ENCODE results near the gene KCNAB3. TPM values are rescaled to one million over a fixed set of nuclear protein-coding genes. Genes with fewer than 3 reads are reported as not detected.

Gene KCNAB3
- total and polyA plus RNA-seq, 2 donors (not counting 1 experiment from before 2014, with no cell fraction given) = 0.33 to 0.69 TPM

DNA sequence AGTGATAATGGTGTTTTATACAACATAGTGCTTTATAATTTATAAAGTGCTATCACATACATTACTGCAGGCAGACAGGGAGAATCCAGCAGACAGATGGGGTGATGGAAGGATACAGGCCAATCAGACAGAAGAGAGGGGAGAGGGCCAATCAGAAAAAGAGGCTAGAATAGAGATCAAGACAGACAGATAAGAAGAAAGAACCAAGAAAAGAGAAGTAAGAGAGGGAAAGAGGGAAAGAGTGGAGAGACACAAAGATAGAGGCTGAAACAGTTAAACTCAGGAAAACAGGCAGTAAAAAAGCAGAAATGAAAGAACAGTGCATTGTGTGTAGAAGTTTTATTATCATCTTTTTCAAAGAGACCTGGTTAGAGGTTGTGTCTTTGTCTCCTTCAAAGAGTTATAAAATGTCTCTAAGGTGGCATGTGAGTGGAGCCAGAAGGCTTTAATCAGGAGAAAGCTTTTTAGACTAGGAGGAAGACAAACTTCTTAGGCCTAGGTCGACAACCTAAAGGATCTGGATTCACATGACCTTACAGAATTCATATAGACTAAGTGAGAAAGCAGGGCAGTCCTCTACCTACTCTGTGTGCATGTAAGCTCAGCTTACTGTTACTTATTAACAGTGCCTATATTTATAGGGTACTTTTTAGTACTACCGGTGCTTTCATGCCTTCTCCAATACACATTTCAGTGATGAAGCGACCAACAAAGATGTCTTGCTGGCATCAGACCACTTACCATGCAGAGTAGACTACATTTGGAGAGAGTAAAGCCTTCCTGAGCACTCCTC lies 49.4 kb downstream of the KCNAB3 start:
- Histone ChIP-seq H4K20me1 (ENCODE audit: control insufficient read depth, extremely low read depth, insufficient read depth, low read length) (no peaks in the 10 kb centered on the region), H3K9ac (ENCODE audit: insufficient read depth, low read length) (no peak overlapping the region), H3K4me2 (ENCODE audit: extremely low read depth, insufficient read depth, low read length) (no peak overlapping the region), H3K27ac (ENCODE audit: insufficient read depth, low read length) (no peak overlapping the region), H3K79me2 (ENCODE audit: control insufficient read depth, insufficient read depth, low read length) (no peaks in the 10 kb centered on the region), H3K4me3 (replicated peaks in 1 of 4; ENCODE audit: control extremely low read depth in 1 of 4, insufficient read depth in 1 of 4, low read depth in 3 of 4, low read length in 4 of 4) (no peak overlapping the region), H3K4me1 (ENCODE audit: control insufficient read depth, extremely low read depth, insufficient read depth, low read length) (no peaks in the 10 kb centered on the region), H3K9me3 (ENCODE audit: control insufficient read depth, insufficient read depth, low read depth, low read length) (no peaks in the 10 kb centered on the region), H2AFZ (ENCODE audit: low read length) (no peak overlapping the region), H3K36me3 (ENCODE audit: control insufficient read depth, insufficient read depth, low read length) (peaks cover 2% of the 10 kb centered on the region), H3K27me3 (ENCODE audit: control insufficient read depth, insufficient read depth, low read length) (no peaks in the 10 kb centered on the region)
- no peak for DNase-seq (ENCODE audit: low read depth in 2 of 2)
- no peak for TF ChIP-seq EZH2 (IDR thresholded peaks at IDR 0.05; ENCODE audit: low read length, missing control alignments)
- TF ChIP-seq, protein P1, sequence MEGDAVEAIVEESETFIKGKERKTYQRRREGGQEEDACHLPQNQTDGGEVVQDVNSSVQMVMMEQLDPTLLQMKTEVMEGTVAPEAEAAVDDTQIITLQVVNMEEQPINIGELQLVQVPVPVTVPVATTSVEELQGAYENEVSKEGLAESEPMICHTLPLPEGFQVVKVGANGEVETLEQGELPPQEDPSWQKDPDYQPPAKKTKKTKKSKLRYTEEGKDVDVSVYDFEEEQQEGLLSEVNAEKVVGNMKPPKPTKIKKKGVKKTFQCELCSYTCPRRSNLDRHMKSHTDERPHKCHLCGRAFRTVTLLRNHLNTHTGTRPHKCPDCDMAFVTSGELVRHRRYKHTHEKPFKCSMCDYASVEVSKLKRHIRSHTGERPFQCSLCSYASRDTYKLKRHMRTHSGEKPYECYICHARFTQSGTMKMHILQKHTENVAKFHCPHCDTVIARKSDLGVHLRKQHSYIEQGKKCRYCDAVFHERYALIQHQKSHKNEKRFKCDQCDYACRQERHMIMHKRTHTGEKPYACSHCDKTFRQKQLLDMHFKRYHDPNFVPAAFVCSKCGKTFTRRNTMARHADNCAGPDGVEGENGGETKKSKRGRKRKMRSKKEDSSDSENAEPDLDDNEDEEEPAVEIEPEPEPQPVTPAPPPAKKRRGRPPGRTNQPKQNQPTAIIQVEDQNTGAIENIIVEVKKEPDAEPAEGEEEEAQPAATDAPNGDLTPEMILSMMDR (conservative IDR thresholded peaks at IDR 0.05 in 1 of 2, IDR thresholded peaks at IDR 0.05 in 1 of 2; ENCODE audit: low read depth in 1 of 2, low read length in 2 of 2) = no peak

DNA sequence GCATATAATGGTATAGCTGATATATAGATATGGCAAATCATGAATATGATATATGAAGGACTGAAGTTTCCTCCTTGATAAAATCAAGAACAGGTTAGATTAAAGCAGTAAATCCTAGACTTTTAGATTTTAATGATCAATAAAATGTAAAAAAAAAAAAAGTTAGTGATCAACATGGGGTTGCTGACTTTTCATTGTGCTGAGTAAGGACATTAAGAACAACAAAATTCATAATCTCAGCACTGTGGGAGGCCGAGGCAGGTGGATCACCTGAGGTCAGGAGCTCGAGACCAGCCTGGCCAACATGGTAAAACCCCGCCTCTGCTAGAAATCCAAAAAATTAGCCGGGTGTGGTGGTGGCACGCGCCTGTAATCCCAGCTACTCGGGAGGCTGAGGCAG lies 51.4 kb downstream of the KCNAB3 start:
- no peaks in the 10 kb centered on the region for H3K79me2 ChIP-seq (ENCODE audit: control insufficient read depth, insufficient read depth, low read length)
- no peaks in the 10 kb centered on the region for H3K9me3 ChIP-seq (ENCODE audit: control insufficient read depth, insufficient read depth, low read depth, low read length)
- no peaks in the 10 kb centered on the region for H3K4me1 ChIP-seq (ENCODE audit: control insufficient read depth, extremely low read depth, insufficient read depth, low read length)
- peaks cover 2% of the 10 kb centered on the region for H3K36me3 ChIP-seq (ENCODE audit: control insufficient read depth, insufficient read depth, low read length)
- no peaks in the 10 kb centered on the region for H4K20me1 ChIP-seq (ENCODE audit: control insufficient read depth, extremely low read depth, insufficient read depth, low read length)
- H3K27me3 ChIP-seq (ENCODE audit: control insufficient read depth, insufficient read depth, low read length) = no peaks in the 10 kb centered on the region
- H3K27ac ChIP-seq (ENCODE audit: insufficient read depth, low read length) = no peak overlapping the region
- no peak overlapping the region for H2AFZ ChIP-seq (ENCODE audit: low read length)
- TF ChIP-seq, protein P1 (conservative IDR thresholded peaks at IDR 0.05 in 1 of 2, IDR thresholded peaks at IDR 0.05 in 1 of 2; ENCODE audit: low read depth in 1 of 2, low read length in 2 of 2) = no peak
- no peak for TF ChIP-seq EZH2 (IDR thresholded peaks at IDR 0.05; ENCODE audit: low read length, missing control alignments)
- DNase-seq (ENCODE audit: low read depth in 2 of 2) = no peak
- no peak overlapping the region for H3K4me3 ChIP-seq (replicated peaks in 1 of 4; ENCODE audit: control extremely low read depth in 1 of 4, insufficient read depth in 1 of 4, low read depth in 3 of 4, low read length in 4 of 4)
- H3K4me2 ChIP-seq (ENCODE audit: extremely low read depth, insufficient read depth, low read length) = no peak overlapping the region
- no peak overlapping the region for H3K9ac ChIP-seq (ENCODE audit: insufficient read depth, low read length)

DNA sequence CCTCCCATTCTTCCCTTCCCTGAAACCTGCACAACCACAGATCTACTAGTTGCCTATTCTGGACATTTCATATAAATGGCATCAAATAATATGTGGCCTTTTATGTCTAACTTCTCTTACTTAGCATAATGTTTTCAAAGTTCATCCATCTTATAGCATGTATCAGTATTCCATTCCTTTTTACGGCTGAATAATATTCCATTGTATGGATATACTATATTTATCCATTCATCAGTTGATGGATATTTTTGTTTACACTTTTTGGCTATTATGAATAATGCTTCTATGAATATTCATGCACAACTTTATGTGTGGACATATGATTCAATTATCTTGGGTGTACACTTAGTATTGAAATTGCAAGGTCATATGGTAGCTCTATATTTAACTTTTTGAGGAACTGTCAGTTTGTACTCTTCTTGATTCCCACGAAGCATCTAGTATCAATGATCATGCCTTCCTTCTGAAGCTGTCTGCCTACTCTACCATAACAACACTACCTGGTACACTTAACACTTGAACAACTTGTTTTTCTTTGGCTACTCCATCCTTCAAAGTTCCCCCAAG lies 53.8 kb downstream of the KCNAB3 start:
- Histone ChIP-seq H3K79me2 (ENCODE audit: control insufficient read depth, insufficient read depth, low read length) (no peaks in the 10 kb centered on the region), H3K36me3 (ENCODE audit: control insufficient read depth, insufficient read depth, low read length) (peaks cover 2% of the 10 kb centered on the region)

More for the DNA sequence above, 53.8 kb downstream of the KCNAB3 start:
- TF ChIP-seq, protein P1 (conservative IDR thresholded peaks at IDR 0.05 in 1 of 2, IDR thresholded peaks at IDR 0.05 in 1 of 2; ENCODE audit: low read depth in 1 of 2, low read length in 2 of 2) = no peak
- TF ChIP-seq EZH2 (IDR thresholded peaks at IDR 0.05; ENCODE audit: low read length, missing control alignments) = no peak
- Histone ChIP-seq H3K27me3 (ENCODE audit: control insufficient read depth, insufficient read depth, low read length) (no peaks in the 10 kb centered on the region), H3K9me3 (ENCODE audit: control insufficient read depth, insufficient read depth, low read depth, low read length) (no peaks in the 10 kb centered on the region), H4K20me1 (ENCODE audit: control insufficient read depth, extremely low read depth, insufficient read depth, low read length) (no peaks in the 10 kb centered on the region), H3K4me2 (ENCODE audit: extremely low read depth, insufficient read depth, low read length) (no peak overlapping the region), H3K9ac (ENCODE audit: insufficient read depth, low read length) (no peak overlapping the region), H3K4me1 (ENCODE audit: control insufficient read depth, extremely low read depth, insufficient read depth, low read length) (no peaks in the 10 kb centered on the region), H3K27ac (ENCODE audit: insufficient read depth, low read length) (no peak overlapping the region), H2AFZ (ENCODE audit: low read length) (no peak overlapping the region), H3K4me3 (replicated peaks in 1 of 4; ENCODE audit: control extremely low read depth in 1 of 4, insufficient read depth in 1 of 4, low read depth in 3 of 4, low read length in 4 of 4) (no peak overlapping the region)
- no peak for DNase-seq (ENCODE audit: low read depth in 2 of 2)
